T-cell (primary cell): ENCODE measurements around the gene SMCO3. TPM values are rescaled to one million over a fixed set of nuclear protein-coding genes. Genes with fewer than 3 reads are reported as not detected.

Experiments
- ATAC-seq, 4 experiments: fragments of 200-7000 bp in 3 of 4; fragments of 150-1000 bp in 1 of 4; cut with Tn5 transposase; replicated peaks in 1 of 4; 1 replicate in 3 of 4; 2 replicates in 1 of 4; pipeline ENCODE4 v1.10.0; 2021; ENCODE audit warnings: moderate library complexity in 3 of 4, mild to moderate bottlenecking in 2 of 4, moderate number of reproducible peaks in 1 of 4
- CTCF ChIA-PET, 2 donors: fragments of 300-600 bp; sonication (Branson Sonifier 250); formaldehyde crosslinking; loops; one replicate each; lab custom pipeline; 2022; ENCODE audit warnings: antibody characterized with exemption in 2 of 2; lab: Charles Lee
- POLR2A ChIA-PET, 2 donors: fragments of 300-600 bp; sonication (Branson Sonifier 250); formaldehyde crosslinking; loops; one replicate each; lab custom pipeline; 2022; ENCODE audit warnings: antibody characterized with exemption in 2 of 2; lab: Charles Lee
- DNase-seq, 35 experiments: peaks; one replicate each; pipeline versions ENCODE4 v3.0.0 to v3.0.0-alpha.2; 2013 to 2023
- H3K27ac ChIP-seq: one replicate; pipeline ENCODE4 v1.5.1; 2013; ENCODE audit warnings: low read length
- H3K27me3 ChIP-seq, 2 experiments: replicated peaks in 1 of 2; 1 replicate in 1 of 2; 2 replicates in 1 of 2; pipeline versions ENCODE4 v1.6.1 to v1.7.0; 2013; ENCODE audit warnings: low read length in 1 of 2, mixed read lengths in 1 of 2; ENCODE audit not compliant: control insufficient read depth in 2 of 2, insufficient read depth in 2 of 2; ENCODE audit errors: extremely low read depth in 1 of 2
- H3K36me3 ChIP-seq, 2 donors: 1 replicate in 1 of 2; 2 replicates in 1 of 2; pipeline versions ENCODE4 v1.6.1 to v1.7.0; 2013; ENCODE audit warnings: low read length in 1 of 2; ENCODE audit not compliant: control insufficient read depth in 2 of 2, insufficient read depth in 1 of 2; ENCODE audit errors: extremely low read depth in 1 of 2
- H3K4me1 ChIP-seq, 2 experiments: 1 replicate in 1 of 2; 2 replicates in 1 of 2; pipeline versions ENCODE4 v1.6.1 to v1.7.0; 2013; ENCODE audit warnings: low read length in 2 of 2, mixed read lengths in 1 of 2; ENCODE audit not compliant: insufficient read depth in 2 of 2, control insufficient read depth in 1 of 2; ENCODE audit errors: extremely low read depth in 1 of 2
- H3K4me3 ChIP-seq, 2 donors: 1 replicate in 1 of 2; 2 replicates in 1 of 2; pipeline versions ENCODE4 v1.5.1 to v1.7.0; 2013; ENCODE audit warnings: mild to moderate bottlenecking in 2 of 2, low read length in 1 of 2, moderate library complexity in 1 of 2; ENCODE audit not compliant: control insufficient read depth in 1 of 2; ENCODE audit errors: extremely low read depth in 1 of 2
- H3K9me3 ChIP-seq: 2 replicates; pipeline ENCODE4 v1.7.0; 2013
- H3K27ac Mint-ChIP-seq, 2 donors: one replicate each; pipeline ENCODE4 v1.8.0; 2020 to 2021; ENCODE audit warnings: mild to moderate bottlenecking in 2 of 2, mixed read lengths in 2 of 2
- H3K27me3 Mint-ChIP-seq, 2 donors: one replicate each; pipeline ENCODE4 v1.8.0; 2021 to 2022; ENCODE audit warnings: mixed read lengths in 2 of 2
- H3K36me3 Mint-ChIP-seq: one replicate; pipeline ENCODE4 v1.8.0; 2021; ENCODE audit warnings: mixed read lengths
- H3K4me1 Mint-ChIP-seq, 3 donors: one replicate each; pipeline ENCODE4 v1.8.0; 2020 to 2022; ENCODE audit warnings: mixed read lengths in 3 of 3, mild to moderate bottlenecking in 1 of 3
- H3K4me3 Mint-ChIP-seq, 3 donors: one replicate each; pipeline ENCODE4 v1.8.0; 2020 to 2022; ENCODE audit warnings: mild to moderate bottlenecking in 3 of 3, mixed read lengths in 3 of 3, moderate library complexity in 3 of 3
- H3K9me3 Mint-ChIP-seq, 3 donors: one replicate each; pipeline ENCODE4 v1.8.0; 2020 to 2022; ENCODE audit warnings: mixed read lengths in 3 of 3
- WGBS: methylation state at CpG from one replicate; pipeline ENCODE4 v1.1.5; 2013; ENCODE audit warnings: missing lambda C conversion rate; ENCODE audit not compliant: insufficient coverage; 5-methylcytosine and 5-hydroxymethylcytosine counted together
- total RNA-seq, 35 experiments: library from RNA in 6 of 35; stranded (reverse) in 6 of 35; fragments of 120-200 nt in 1 of 35; gene quantifications; one replicate each; pipeline versions ENCODE4 v1.2.1 to v1.2.4 and lab custom pipeline; 2013 to 2026

SMCO3 gene
- total RNA-seq, 5 donors from 2014 or later (not counting 1 experiment from before 2014, with no cell fraction given) = not detected

GRCh38 chr12:14825256-14825655 is 11.3 kb upstream of the SMCO3 start:
- Histone ChIP-seq H3K9me3 (no peaks in the 10 kb centered on the region), H3K4me3 (no peak overlapping the region), H3K27me3 (no peaks in the 10 kb centered on the region), H3K36me3 (no peaks in the 10 kb centered on the region), H3K4me1 (no peaks in the 10 kb centered on the region), H3K27ac (no peak overlapping the region)
- CTCF ChIA-PET = interaction anchor here (0.5 to 1.3 kb wide), 3 partner anchors 14 to 106 kb away, joined by 3 to 6 read pairs (median 3); no protein-coding TSS in a partner anchor
- no peak for ATAC-seq
- Mint-ChIP-seq H3K27me3 (peaks cover 0 to 5% of the 10 kb centered on the region in 2 donors), H3K9me3 (no peaks in the 10 kb centered on the region), H3K27ac (no peak overlapping the region), H3K4me1 (no peaks in the 10 kb centered on the region), H3K36me3 (peaks cover 3% of the 10 kb centered on the region), H3K4me3 (no peak overlapping the region)
- no peak for DNase-seq
- POLR2A ChIA-PET = interaction anchor here in 1 of 2 donors (0.7 kb wide), 1 partner anchor 12 kb away, joined by 3 read pairs; no protein-coding TSS in a partner anchor

GRCh38 chr12:14824012-14824634 is 10.1 kb upstream of the SMCO3 start:
- peaks cover 3% of the 10 kb centered on the region for H3K36me3 Mint-ChIP-seq
- H3K4me3 Mint-ChIP-seq = no peak overlapping the region
- WGBS = no CpG with 5 or more reads among the region's 1 CpG
- H3K4me3 ChIP-seq = no peak overlapping the region
- no peak overlapping the region for H3K27ac Mint-ChIP-seq
- H3K27me3 Mint-ChIP-seq = peaks cover 0 to 5% of the 10 kb centered on the region in 2 donors
- DNase-seq (no peak), ATAC-seq (no peak)
- no peaks in the 10 kb centered on the region for H3K4me1 ChIP-seq
- no peaks in the 10 kb centered on the region for H3K27me3 ChIP-seq
- CTCF ChIA-PET = interaction anchor here in 1 of 2 donors (0.5 kb wide), 1 partner anchor 14 kb away, joined by 3 read pairs; no protein-coding TSS in a partner anchor
- H3K4me1 Mint-ChIP-seq = no peaks in the 10 kb centered on the region
- H3K9me3 ChIP-seq = no peaks in the 10 kb centered on the region
- H3K36me3 ChIP-seq = no peaks in the 10 kb centered on the region
- H3K9me3 Mint-ChIP-seq = no peaks in the 10 kb centered on the region
- no peak overlapping the region for H3K27ac ChIP-seq
- POLR2A ChIA-PET = no interaction called here

- no peak overlapping the region for H3K4me3 ChIP-seq
- ChIA-PET POLR2A (no interaction called here), CTCF (interaction anchor here in 1 of 2 donors (0.9 kb wide), 1 partner anchor 184 kb away, joined by 3 read pairs; no protein-coding TSS in a partner anchor)
- no peak overlapping the region for H3K27ac ChIP-seq
- DNase-seq = no peak
- no peak for ATAC-seq
- Mint-ChIP-seq H3K4me1 (peaks cover 13 to 16% (median 13%) of the 10 kb centered on the region in 3 donors), H3K27me3 (no peaks in the 10 kb centered on the region), H3K27ac (no peak overlapping the region), H3K36me3 (no peaks in the 10 kb centered on the region), H3K9me3 (no peaks in the 10 kb centered on the region), H3K4me3 (no peak overlapping the region)
- no peaks in the 10 kb centered on the region for H3K36me3 ChIP-seq
- H3K4me1 ChIP-seq = peaks cover 0 to 3% of the 10 kb centered on the region in 2 experiments
- H3K9me3 ChIP-seq = no peaks in the 10 kb centered on the region
- 80% methylated on average over 2 of the region's 2 CpGs for WGBS
- H3K27me3 ChIP-seq = no peaks in the 10 kb centered on the region
These were observed 2.5 kb downstream of the SMCO3 start for GRCh38 chr12:14811486-14811885.

- Mint-ChIP-seq H3K36me3 (no peaks in the 10 kb centered on the region), H3K9me3 (no peaks in the 10 kb centered on the region), H3K27ac (no peak overlapping the region), H3K4me1 (peaks cover 13 to 16% (median 13%) of the 10 kb centered on the region in 3 donors), H3K4me3 (no peak overlapping the region), H3K27me3 (no peaks in the 10 kb centered on the region)
- ATAC-seq (peak in 1 of 4 experiments; percentile 20), DNase-seq (peak in 1 of 35 experiments; percentile 18)
- CTCF ChIA-PET = interaction anchor here in 1 of 2 donors (0.6 to 0.9 kb wide), 2 partner anchors 141 to 184 kb away, joined by 3 read pairs; no protein-coding TSS in a partner anchor
- Histone ChIP-seq H3K36me3 (no peaks in the 10 kb centered on the region), H3K4me1 (peaks cover 0 to 3% of the 10 kb centered on the region in 2 experiments), H3K27me3 (no peaks in the 10 kb centered on the region), H3K4me3 (no peak overlapping the region), H3K27ac (no peak overlapping the region), H3K9me3 (no peaks in the 10 kb centered on the region)
- POLR2A ChIA-PET = no interaction called here
- no CpG with 5 or more reads among the region's 1 CpG for WGBS
These were observed 3.0 kb downstream of the SMCO3 start for GRCh38 chr12:14810953-14811483.

- no peaks in the 10 kb centered on the region for H3K27me3 ChIP-seq
- no peaks in the 10 kb centered on the region for H3K36me3 ChIP-seq
- H3K27ac ChIP-seq = no peak overlapping the region
- H3K36me3 Mint-ChIP-seq = no peaks in the 10 kb centered on the region
- no peaks in the 10 kb centered on the region for H3K27me3 Mint-ChIP-seq
- POLR2A ChIA-PET = interaction anchor here in 1 of 2 donors (0.5 kb wide), 1 partner anchor 38 kb away, joined by 4 read pairs; no protein-coding TSS in a partner anchor
- H3K4me3 Mint-ChIP-seq = no peak overlapping the region
- H3K4me1 ChIP-seq = peaks cover 0 to 3% of the 10 kb centered on the region in 2 experiments
- no peaks in the 10 kb centered on the region for H3K9me3 Mint-ChIP-seq
- H3K4me1 Mint-ChIP-seq = peaks cover 16 to 17% (median 17%) of the 10 kb centered on the region in 3 donors
- no peak overlapping the region for H3K4me3 ChIP-seq
- 100% methylated on average over 2 of the region's 5 CpGs for WGBS
- ATAC-seq = no peak
- no peak overlapping the region for H3K27ac Mint-ChIP-seq
- CTCF ChIA-PET = interaction anchor here in 1 of 2 donors (0.6 to 1.3 kb wide), 4 partner anchors 10 to 185 kb away, joined by 3 to 4 read pairs (median 4); no protein-coding TSS in a partner anchor
- no peaks in the 10 kb centered on the region for H3K9me3 ChIP-seq
- no peak for DNase-seq
These were observed 3.6 kb downstream of the SMCO3 start for GRCh38 chr12:14810167-14810952.

GRCh38 chr12:14803830-14804160 is 10.2 kb downstream of the SMCO3 start:
- DNase-seq (no peak), ATAC-seq (peak; percentile 9 to 18 (median 12))
- 0% methylated on average over 3 of the region's 12 CpGs for WGBS
- Mint-ChIP-seq H3K27me3 (no peaks in the 10 kb centered on the region), H3K4me3 (no peak overlapping the region), H3K36me3 (peaks cover 14% of the 10 kb centered on the region), H3K4me1 (peaks cover 0 to 24% (median 17%) of the 10 kb centered on the region in 3 donors), H3K27ac (no peak overlapping the region), H3K9me3 (no peaks in the 10 kb centered on the region)
- Histone ChIP-seq H3K27ac (peak overlapping the region; percentile 93), H3K4me1 (peaks cover 7 to 18% of the 10 kb centered on the region in 2 experiments), H3K9me3 (no peaks in the 10 kb centered on the region), H3K36me3 (peaks cover 0 to 10% of the 10 kb centered on the region in 2 donors), H3K4me3 (peak overlapping the region; percentile 72 to 90), H3K27me3 (no peaks in the 10 kb centered on the region)
- POLR2A ChIA-PET = interaction anchor here (0.6 to 3.0 kb wide), 11 partner anchors 10 to 409 kb away, joined by 3 to 121 read pairs (median 10); partner anchors contain the start of gene ARHGDIB (in 1 of the 2)
- CTCF ChIA-PET = interaction anchor here in 1 of 2 donors (0.6 to 9.8 kb wide), 12 partner anchors 10 to 438 kb away, joined by 3 to 122 read pairs (median 4); partner anchors contain the start of genes ATF7IP and RERG
